HEK293 (cell line): ENCODE results near the gene FBRSL1.

Source experiments
- CTCF ChIA-PET: fragments of 350-600 bp; formaldehyde crosslinking; extraction: SDS; loops from one replicate; lab custom pipeline; 2021; ENCODE audit warnings: antibody characterized with exemption; lab: Yijun Ruan, JAX
- POLR2A ChIA-PET: fragments of 300-600 bp; formaldehyde crosslinking; extraction: SDS; loops from one replicate; lab custom pipeline; 2020; ENCODE audit warnings: antibody characterized with exemption, inconsistent platforms; lab: Yijun Ruan, JAX
- H3K27ac ChIP-seq: fragments of 200-500 bp; sonication (Bioruptor generic); 2 replicates; pipeline ENCODE4 v1.5.1; 2014; ENCODE audit warnings: low read depth, low read length, control low read depth, inconsistent platforms; ENCODE audit errors: extremely low read depth
- H3K36me3 ChIP-seq, 2 experiments: fragments of 200-500 bp in 1 of 2; sonication (Bioruptor generic) in 1 of 2; 1 replicate in 1 of 2; 2 replicates in 1 of 2; pipeline ENCODE4 v1.5.1; 2014 to 2017; ENCODE audit warnings: inconsistent platforms in 2 of 2, low read length in 2 of 2; ENCODE audit not compliant: control insufficient read depth in 2 of 2, insufficient read depth in 1 of 2
- H3K4me1 ChIP-seq: fragments of 200-500 bp; sonication (Bioruptor generic); 2 replicates; pipeline ENCODE4 v1.5.1; 2014; ENCODE audit warnings: mild to moderate bottlenecking, low read length, inconsistent platforms; ENCODE audit not compliant: control insufficient read depth, insufficient read depth
- H3K4me3 ChIP-seq: 2 replicates; pipeline ENCODE4 v1.5.1; 2011; ENCODE audit warnings: low read depth, mild to moderate bottlenecking, control low read depth, low read length, moderate library complexity
- H3K9me3 ChIP-seq: fragments of 200-500 bp; sonication (Bioruptor generic); 2 replicates; pipeline ENCODE4 v1.5.1; 2014; ENCODE audit warnings: low read depth, low read length, inconsistent platforms; ENCODE audit not compliant: control insufficient read depth, insufficient read depth
- EGR2 ChIP-seq: fragments of 450-650 bp; formaldehyde crosslinking; IDR thresholded peaks from 2 replicates; pipeline ENCODE4 v1.5.1; 2016; ENCODE audit warnings: low read depth, missing biosample characterization, missing genetic modification characterization
- FEZF1 ChIP-seq: fragments of 450-650 bp; formaldehyde crosslinking; IDR thresholded peaks from 2 replicates; pipeline ENCODE4 v1.5.1; 2016; ENCODE audit warnings: missing biosample characterization, missing genetic modification characterization
- KLF1 ChIP-seq: fragments of 450-650 bp; formaldehyde crosslinking; IDR thresholded peaks from 2 replicates; pipeline ENCODE4 v1.5.1; 2016; ENCODE audit warnings: missing biosample characterization, missing genetic modification characterization
- KLF16 ChIP-seq: fragments of 450-650 bp; formaldehyde crosslinking; IDR thresholded peaks from 2 replicates; pipeline ENCODE4 v1.5.1; 2017; ENCODE audit warnings: missing biosample characterization, missing genetic modification characterization
- MEIS1 ChIP-seq: sonication (generic); formaldehyde crosslinking; IDR thresholded peaks from 2 replicates; pipeline ENCODE4 v1.8.1; 2022; ENCODE audit warnings: missing genetic modification reagents, mild to moderate bottlenecking, borderline replicate concordance
- RBAK ChIP-seq: fragments of 450-650 bp; formaldehyde crosslinking; IDR thresholded peaks from 2 replicates; pipeline ENCODE4 v1.5.1; 2016; ENCODE audit warnings: missing biosample characterization, missing genetic modification characterization
- SALL2 ChIP-seq: fragments of 450-650 bp; formaldehyde crosslinking; IDR thresholded peaks from 2 replicates; pipeline ENCODE4 v1.5.0; 2017; ENCODE audit warnings: missing biosample characterization, mild to moderate bottlenecking, missing genetic modification characterization, borderline replicate concordance
- ZBTB11 ChIP-seq: fragments of 450-650 bp; formaldehyde crosslinking; conservative IDR thresholded peaks from 2 replicates; pipeline ENCODE4 v1.5.1; 2016; ENCODE audit warnings: low read depth, missing biosample characterization, missing genetic modification characterization
- ZIC2 ChIP-seq: fragments of 450-650 bp; formaldehyde crosslinking; IDR thresholded peaks from 2 replicates; pipeline ENCODE4 v1.5.1; 2016; ENCODE audit warnings: missing biosample characterization, missing genetic modification characterization
- ZNF350 ChIP-seq: fragments of 450-650 bp; formaldehyde crosslinking; IDR thresholded peaks from 2 replicates; pipeline ENCODE4 v1.5.0; 2017; ENCODE audit warnings: missing biosample characterization, mild to moderate bottlenecking, missing genetic modification characterization
- ZNF624 ChIP-seq: fragments of 450-650 bp; formaldehyde crosslinking; IDR thresholded peaks from 2 replicates; pipeline ENCODE4 v1.5.1; 2017; ENCODE audit warnings: missing biosample characterization, missing genetic modification characterization
- ZNF629 ChIP-seq: fragments of 450-650 bp; formaldehyde crosslinking; IDR thresholded peaks from 2 replicates; pipeline ENCODE4 v1.5.1; 2017; ENCODE audit warnings: missing biosample characterization, missing genetic modification characterization
- ZNF791 ChIP-seq: fragments of 450-650 bp; formaldehyde crosslinking; IDR thresholded peaks from 2 replicates; pipeline ENCODE4 v1.5.1; 2016; ENCODE audit warnings: missing biosample characterization, missing genetic modification characterization
- ZNF843 ChIP-seq: fragments of 450-650 bp; formaldehyde crosslinking; IDR thresholded peaks from 2 replicates; pipeline ENCODE4 v1.5.1; 2016; ENCODE audit warnings: missing biosample characterization, missing genetic modification characterization
- ZSCAN23 ChIP-seq: fragments of 450-650 bp; formaldehyde crosslinking; IDR thresholded peaks from 2 replicates; pipeline ENCODE4 v1.5.1; 2016; ENCODE audit warnings: missing biosample characterization, missing genetic modification characterization

The FBRSL1 gene

GRCh38 chr12:132484891-132485441, 5.0 kb upstream of the FBRSL1 start:
- no peaks in the 10 kb centered on the region for H3K4me1 ChIP-seq
- H3K27ac ChIP-seq, result no peak overlapping the region
- H3K9me3 ChIP-seq, result no peaks in the 10 kb centered on the region
- POLR2A ChIA-PET, result no interaction called here
- TF ChIP-seq KLF1 (tag by site-specific recombination), result no peak
- TF ChIP-seq ZIC2 (tag by site-specific recombination), result peak; percentile 53
- CTCF ChIA-PET, result no interaction called here
- no peaks in the 10 kb centered on the region for H3K36me3 ChIP-seq
- H3K4me3 ChIP-seq, result no peak overlapping the region

DNA sequence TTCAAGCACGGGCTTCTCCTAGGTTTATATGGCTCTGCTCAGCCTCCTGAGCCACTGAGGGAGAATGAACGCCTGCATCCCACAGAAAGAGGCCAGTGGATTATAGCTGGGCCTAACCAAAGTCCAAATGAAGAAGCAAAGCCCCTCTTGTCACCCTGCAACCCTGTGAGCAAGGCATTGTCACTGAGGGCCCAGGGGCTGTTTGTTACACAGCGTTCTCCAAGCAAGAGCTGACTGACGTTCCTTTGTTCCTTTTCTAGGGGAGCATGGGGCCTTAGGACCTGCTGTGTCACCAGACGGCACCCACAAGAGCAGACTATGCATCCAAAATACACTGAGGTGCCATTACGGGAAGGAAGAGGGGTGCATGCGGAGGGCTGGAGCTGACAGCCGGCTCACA, 4.3 kb upstream of the FBRSL1 start:
- CTCF ChIA-PET, result no interaction called here
- no peaks in the 10 kb centered on the region for H3K9me3 ChIP-seq
- TF ChIP-seq ZNF624 (no peak), RBAK (tag by site-specific recombination) (peak; percentile 86; the same call in 1 of the 2 replicates)
- H3K36me3 ChIP-seq, result no peaks in the 10 kb centered on the region
- no peaks in the 10 kb centered on the region for H3K4me1 ChIP-seq
- POLR2A ChIA-PET, result no interaction called here
- no peak overlapping the region for H3K27ac ChIP-seq
- no peak overlapping the region for H3K4me3 ChIP-seq

- Histone ChIP-seq H3K4me3 (no peak overlapping the region), H3K4me1 (no peaks in the 10 kb centered on the region), H3K9me3 (no peaks in the 10 kb centered on the region), H3K27ac (no peak overlapping the region), H3K36me3 (no peaks in the 10 kb centered on the region)
- ChIA-PET CTCF (no interaction called here), POLR2A (no interaction called here)
- no peak for TF ChIP-seq ZBTB11 (tag by site-specific recombination)
- no peak for TF ChIP-seq KLF16 (tag by site-specific recombination)
- no peak for TF ChIP-seq ZNF629
- no peak for TF ChIP-seq SALL2 (tag by site-specific recombination)
- no peak for TF ChIP-seq ZNF843 (tag by site-specific recombination)
- TF ChIP-seq FEZF1, result no peak
- no peak for TF ChIP-seq ZSCAN23
Observed at GRCh38 chr12:132486168-132486567, 3.8 kb upstream of the FBRSL1 start.

DNA sequence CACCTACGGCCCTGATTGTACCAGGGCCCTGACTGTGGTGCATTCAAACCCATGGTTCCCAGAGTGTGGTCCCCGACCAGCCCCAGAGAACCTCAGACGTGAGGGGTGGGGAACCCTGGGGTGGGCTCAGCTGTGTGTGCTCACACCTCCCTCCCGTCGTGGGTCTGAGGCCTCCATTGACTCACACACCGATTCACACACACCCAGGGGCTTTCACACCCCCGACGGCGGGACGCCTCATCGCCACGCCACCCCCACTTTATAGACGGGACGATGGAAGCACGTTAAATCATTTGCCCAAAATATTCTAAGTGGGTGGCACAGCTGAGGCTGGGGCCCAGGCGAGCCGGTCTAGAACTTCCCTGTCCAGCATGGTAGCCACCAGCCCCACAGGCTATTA, 3.4 kb upstream of the FBRSL1 start:
- no peak overlapping the region for H3K27ac ChIP-seq
- ChIA-PET CTCF (interaction anchor here (0.7 kb wide), 1 partner anchor 26 kb away, joined by 3 read pairs; no protein-coding TSS in a partner anchor), POLR2A (no interaction called here)
- H3K36me3 ChIP-seq, result peaks cover 0 to under 1% of the 10 kb centered on the region in 2 experiments; a peak in 1 of 3 replicates
- H3K9me3 ChIP-seq, result no peaks in the 10 kb centered on the region
- H3K4me3 ChIP-seq, result no peak overlapping the region
- peaks cover 2% of the 10 kb centered on the region; the same call in 1 of the 2 replicates for H3K4me1 ChIP-seq
- TF ChIP-seq ZNF350 (tag by site-specific recombination) (no peak), ZNF791 (tag by site-specific recombination) (no peak), MEIS1 (CRISPR knock-in tag) (no peak), EGR2 (tag by site-specific recombination) (0 out of 2 replicates have a peak, but pooled peaks have one; percentile 15)
